ENCODE data around the gene RBL2.

Gene RBL2

GRCh38 chr16:53456625-53457024 is 22.4 kb downstream of the RBL2 start:
- no peak overlapping the region for H4K5ac ChIP-seq (ENCODE audit: low read length)
- no peak overlapping the region for H3K56ac ChIP-seq (ENCODE audit: low read length)
- no peak overlapping the region for H3K18ac ChIP-seq (ENCODE audit: low read length)
- peaks cover 2% of the 10 kb centered on the region for H3K4me1 ChIP-seq (ENCODE audit: control insufficient read depth, low read depth, low read length)
- no peak overlapping the region for H4K8ac ChIP-seq (ENCODE audit: low read depth, low read length)
- WGBS (ENCODE audit: extremely low coverage, insufficient coverage, low lambda C conversion rate), result no CpG with 5 or more reads among the region's 2 CpGs
- H2BK15ac ChIP-seq (replicated peaks; ENCODE audit: low read depth), result no peak overlapping the region
- no peaks in the 10 kb centered on the region for H3K79me2 ChIP-seq (ENCODE audit: control insufficient read depth, insufficient read depth, low read length)
- H3K27me3 ChIP-seq (ENCODE audit: insufficient read depth, low read length, poor library complexity), result no peaks in the 10 kb centered on the region
- no peak overlapping the region for H2BK5ac ChIP-seq (ENCODE audit: low read length)
- DNase-seq, result peak; percentile 5
- no peak overlapping the region for H2BK120ac ChIP-seq (ENCODE audit: low read depth, low read length)
- H3K79me1 ChIP-seq (ENCODE audit: low read length), result no peaks in the 10 kb centered on the region
- no peak overlapping the region for H3K4me2 ChIP-seq (ENCODE audit: low read length)
- H3K36me3 ChIP-seq (ENCODE audit: control insufficient read depth, insufficient read depth, low read length), result no peaks in the 10 kb centered on the region
- no peak overlapping the region for H3K9ac ChIP-seq (ENCODE audit: low read length)
- no peak overlapping the region for H3K27ac ChIP-seq (ENCODE audit: low read depth, low read length)
- no peak overlapping the region for H3K23ac ChIP-seq (ENCODE audit: low read length)
- H3K4ac ChIP-seq (ENCODE audit: low read depth, low read length), result no peak overlapping the region
- H2AK5ac ChIP-seq (ENCODE audit: low read length), result no peak overlapping the region
- no peak overlapping the region for H3K4me3 ChIP-seq (ENCODE audit: low read length)

GRCh38 chr16:53457670-53458069 is 23.4 kb downstream of the RBL2 start:
- no CpG with 5 or more reads among the region's 2 CpGs for WGBS (ENCODE audit: extremely low coverage, insufficient coverage, low lambda C conversion rate)
- H3K4me2 ChIP-seq (ENCODE audit: low read length), result no peak overlapping the region

GRCh38 chr16:53458635-53459034 is 24.4 kb downstream of the RBL2 start:
- Histone ChIP-seq H3K4me1 (ENCODE audit: control insufficient read depth, low read depth, low read length) (peaks cover 2% of the 10 kb centered on the region), H3K9ac (ENCODE audit: low read length) (no peak overlapping the region), H3K27me3 (ENCODE audit: insufficient read depth, low read length, poor library complexity) (no peaks in the 10 kb centered on the region), H2BK5ac (ENCODE audit: low read length) (no peak overlapping the region), H3K56ac (ENCODE audit: low read length) (no peak overlapping the region), H2BK120ac (ENCODE audit: low read depth, low read length) (no peak overlapping the region), H3K4me3 (ENCODE audit: low read length) (no peak overlapping the region), H2BK15ac (replicated peaks; ENCODE audit: low read depth) (no peak overlapping the region), H3K27ac (ENCODE audit: low read depth, low read length) (no peak overlapping the region), H3K23ac (ENCODE audit: low read length) (no peak overlapping the region), H3K36me3 (ENCODE audit: control insufficient read depth, insufficient read depth, low read length) (no peaks in the 10 kb centered on the region), H4K5ac (ENCODE audit: low read length) (no peak overlapping the region), H3K79me2 (ENCODE audit: control insufficient read depth, insufficient read depth, low read length) (no peaks in the 10 kb centered on the region), H3K4me2 (ENCODE audit: low read length) (no peak overlapping the region), H4K8ac (ENCODE audit: low read depth, low read length) (no peak overlapping the region), H2AK5ac (ENCODE audit: low read length) (no peak overlapping the region), H3K79me1 (ENCODE audit: low read length) (no peaks in the 10 kb centered on the region), H3K18ac (ENCODE audit: low read length) (no peak overlapping the region), H3K4ac (ENCODE audit: low read depth, low read length) (no peak overlapping the region)
- DNase-seq, result peak; percentile 58
- WGBS (ENCODE audit: extremely low coverage, insufficient coverage, low lambda C conversion rate), result no CpG with 5 or more reads among the region's 8 CpGs

More at GRCh38 chr16:53457670-53458069, 23.4 kb downstream of the RBL2 start:
- Histone ChIP-seq H3K27me3 (ENCODE audit: insufficient read depth, low read length, poor library complexity) (no peaks in the 10 kb centered on the region), H3K4me3 (ENCODE audit: low read length) (no peak overlapping the region), H3K4me1 (ENCODE audit: control insufficient read depth, low read depth, low read length) (peaks cover 2% of the 10 kb centered on the region), H3K36me3 (ENCODE audit: control insufficient read depth, insufficient read depth, low read length) (no peaks in the 10 kb centered on the region), H2BK120ac (ENCODE audit: low read depth, low read length) (no peak overlapping the region), H3K27ac (ENCODE audit: low read depth, low read length) (no peak overlapping the region), H3K79me1 (ENCODE audit: low read length) (no peaks in the 10 kb centered on the region), H4K8ac (ENCODE audit: low read depth, low read length) (no peak overlapping the region), H3K9ac (ENCODE audit: low read length) (no peak overlapping the region), H2BK5ac (ENCODE audit: low read length) (no peak overlapping the region), H2BK15ac (replicated peaks; ENCODE audit: low read depth) (no peak overlapping the region), H2AK5ac (ENCODE audit: low read length) (no peak overlapping the region), H3K56ac (ENCODE audit: low read length) (no peak overlapping the region), H3K79me2 (ENCODE audit: control insufficient read depth, insufficient read depth, low read length) (no peaks in the 10 kb centered on the region), H3K23ac (ENCODE audit: low read length) (no peak overlapping the region), H4K5ac (ENCODE audit: low read length) (no peak overlapping the region), H3K18ac (ENCODE audit: low read length) (no peak overlapping the region), H3K4ac (ENCODE audit: low read depth, low read length) (no peak overlapping the region)
- DNase-seq, result peak; percentile 36

GRCh38 chr16:53465606-53466280 is 31.5 kb downstream of the RBL2 start:
- no peak overlapping the region for H3K4me2 ChIP-seq (ENCODE audit: low read length)
- no peaks in the 10 kb centered on the region for H3K36me3 ChIP-seq (ENCODE audit: control insufficient read depth, insufficient read depth, low read length)

GRCh38 chr16:53476867-53477266 is 42.6 kb downstream of the RBL2 start:
- no peak overlapping the region for H3K4ac ChIP-seq (ENCODE audit: low read depth, low read length)
- WGBS (ENCODE audit: extremely low coverage, insufficient coverage, low lambda C conversion rate), result no CpG with 5 or more reads among the region's 2 CpGs
- H2BK5ac ChIP-seq (ENCODE audit: low read length), result no peak overlapping the region
- H3K27me3 ChIP-seq (ENCODE audit: insufficient read depth, low read length, poor library complexity), result no peaks in the 10 kb centered on the region
- no peaks in the 10 kb centered on the region for H3K79me2 ChIP-seq (ENCODE audit: control insufficient read depth, insufficient read depth, low read length)
- no peak overlapping the region for H2BK120ac ChIP-seq (ENCODE audit: low read depth, low read length)
- H3K9ac ChIP-seq (ENCODE audit: low read length), result no peak overlapping the region
- no peak overlapping the region for H2BK15ac ChIP-seq (replicated peaks; ENCODE audit: low read depth)
- H3K79me1 ChIP-seq (ENCODE audit: low read length), result no peaks in the 10 kb centered on the region
- H3K23ac ChIP-seq (ENCODE audit: low read length), result no peak overlapping the region
- H4K5ac ChIP-seq (ENCODE audit: low read length), result no peak overlapping the region
- no peak overlapping the region for H3K56ac ChIP-seq (ENCODE audit: low read length)
- H3K18ac ChIP-seq (ENCODE audit: low read length), result no peak overlapping the region
- H3K4me3 ChIP-seq (ENCODE audit: low read length), result no peak overlapping the region
- no peak overlapping the region for H4K8ac ChIP-seq (ENCODE audit: low read depth, low read length)
- H3K27ac ChIP-seq (ENCODE audit: low read depth, low read length), result no peak overlapping the region
- no peak for DNase-seq
- no peaks in the 10 kb centered on the region for H3K36me3 ChIP-seq (ENCODE audit: control insufficient read depth, insufficient read depth, low read length)
- no peak overlapping the region for H2AK5ac ChIP-seq (ENCODE audit: low read length)
- H3K4me1 ChIP-seq (ENCODE audit: control insufficient read depth, low read depth, low read length), result no peaks in the 10 kb centered on the region
- no peak overlapping the region for H3K4me2 ChIP-seq (ENCODE audit: low read length)

More at GRCh38 chr16:53465606-53466280, 31.5 kb downstream of the RBL2 start:
- Histone ChIP-seq H3K79me2 (ENCODE audit: control insufficient read depth, insufficient read depth, low read length) (no peaks in the 10 kb centered on the region), H2BK15ac (replicated peaks; ENCODE audit: low read depth) (no peak overlapping the region), H2BK5ac (ENCODE audit: low read length) (no peak overlapping the region), H3K79me1 (ENCODE audit: low read length) (no peaks in the 10 kb centered on the region), H3K27ac (ENCODE audit: low read depth, low read length) (no peak overlapping the region), H3K4me3 (ENCODE audit: low read length) (no peak overlapping the region), H3K18ac (ENCODE audit: low read length) (no peak overlapping the region), H3K4me1 (ENCODE audit: control insufficient read depth, low read depth, low read length) (no peaks in the 10 kb centered on the region), H4K5ac (ENCODE audit: low read length) (no peak overlapping the region), H3K4ac (ENCODE audit: low read depth, low read length) (no peak overlapping the region), H4K8ac (ENCODE audit: low read depth, low read length) (no peak overlapping the region), H3K9ac (ENCODE audit: low read length) (no peak overlapping the region), H2AK5ac (ENCODE audit: low read length) (no peak overlapping the region), H3K23ac (ENCODE audit: low read length) (no peak overlapping the region), H2BK120ac (ENCODE audit: low read depth, low read length) (no peak overlapping the region), H3K27me3 (ENCODE audit: insufficient read depth, low read length, poor library complexity) (no peaks in the 10 kb centered on the region), H3K56ac (ENCODE audit: low read length) (no peak overlapping the region)
- WGBS (ENCODE audit: extremely low coverage, insufficient coverage, low lambda C conversion rate), result no CpG with 5 or more reads among the region's 6 CpGs
- DNase-seq, result no peak

DNA sequence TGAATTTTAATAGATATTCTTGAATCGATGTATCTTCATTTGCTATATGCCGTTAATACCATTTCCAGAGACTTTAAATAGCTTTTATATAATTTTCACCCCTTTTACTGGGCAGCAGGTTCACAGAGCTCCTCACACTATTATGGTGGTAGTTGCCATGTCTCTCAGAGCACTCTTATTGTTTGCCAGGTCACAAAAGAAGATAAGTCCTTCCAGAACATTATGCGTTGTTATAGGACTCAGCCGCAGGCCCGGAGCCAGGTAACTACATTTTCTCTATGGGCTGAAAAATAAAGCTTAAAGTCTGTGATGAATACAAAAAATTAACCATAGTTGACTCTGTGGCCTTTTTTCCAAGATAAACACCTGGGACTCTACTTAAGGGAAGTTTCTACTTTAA is 44.7 kb downstream of the RBL2 start:
- no peaks in the 10 kb centered on the region for H3K79me1 ChIP-seq (ENCODE audit: low read length)
- WGBS (ENCODE audit: extremely low coverage, insufficient coverage, low lambda C conversion rate), result no CpG with 5 or more reads among the region's 5 CpGs

More for the DNA sequence above, 44.7 kb downstream of the RBL2 start:
- Histone ChIP-seq H4K5ac (ENCODE audit: low read length) (no peak overlapping the region), H3K79me2 (ENCODE audit: control insufficient read depth, insufficient read depth, low read length) (no peaks in the 10 kb centered on the region), H3K18ac (ENCODE audit: low read length) (no peak overlapping the region), H3K36me3 (ENCODE audit: control insufficient read depth, insufficient read depth, low read length) (no peaks in the 10 kb centered on the region), H2BK5ac (ENCODE audit: low read length) (no peak overlapping the region), H4K8ac (ENCODE audit: low read depth, low read length) (no peak overlapping the region), H2BK15ac (replicated peaks; ENCODE audit: low read depth) (no peak overlapping the region), H3K27me3 (ENCODE audit: insufficient read depth, low read length, poor library complexity) (no peaks in the 10 kb centered on the region), H3K4me2 (ENCODE audit: low read length) (no peak overlapping the region), H3K4me3 (ENCODE audit: low read length) (no peak overlapping the region), H2AK5ac (ENCODE audit: low read length) (no peak overlapping the region), H3K27ac (ENCODE audit: low read depth, low read length) (no peak overlapping the region), H3K4ac (ENCODE audit: low read depth, low read length) (no peak overlapping the region), H3K4me1 (ENCODE audit: control insufficient read depth, low read depth, low read length) (no peaks in the 10 kb centered on the region), H3K56ac (ENCODE audit: low read length) (no peak overlapping the region), H3K23ac (ENCODE audit: low read length) (no peak overlapping the region), H2BK120ac (ENCODE audit: low read depth, low read length) (no peak overlapping the region), H3K9ac (ENCODE audit: low read length) (no peak overlapping the region)
- no peak for DNase-seq

Data from mesendoderm (in vitro differentiated cells).